Glutamatergic neuron (in vitro differentiated cells): ENCODE data around the gene FPR3. TPM values are rescaled to one million over a fixed set of nuclear protein-coding genes. Genes with fewer than 3 reads are reported as not detected.

Experiments
- DNase-seq: peaks from one replicate; pipeline ENCODE4 v3.0.0; 2022
- H3K27ac Mint-ChIP-seq: one replicate; pipeline ENCODE4 v1.8.0; 2020; ENCODE audit warnings: mild to moderate bottlenecking, mixed read lengths, inconsistent platforms; ENCODE audit not compliant: unreplicated experiment
- H3K27me3 Mint-ChIP-seq: one replicate; pipeline ENCODE4 v1.8.0; 2020; ENCODE audit warnings: mild to moderate bottlenecking, moderate library complexity, mixed read lengths, inconsistent platforms; ENCODE audit not compliant: unreplicated experiment
- H3K36me3 Mint-ChIP-seq: one replicate; pipeline ENCODE4 v1.8.0; 2020; ENCODE audit warnings: mild to moderate bottlenecking, mixed read lengths, inconsistent platforms; ENCODE audit not compliant: unreplicated experiment
- H3K4me1 Mint-ChIP-seq: one replicate; pipeline ENCODE4 v1.8.0; 2020; ENCODE audit warnings: mild to moderate bottlenecking, low read depth, mixed read lengths, inconsistent platforms; ENCODE audit not compliant: unreplicated experiment
- H3K4me3 Mint-ChIP-seq: one replicate; pipeline ENCODE4 v1.8.0; 2020; ENCODE audit warnings: mild to moderate bottlenecking, mixed read lengths, inconsistent platforms; ENCODE audit not compliant: unreplicated experiment
- H3K9me3 Mint-ChIP-seq: one replicate; pipeline ENCODE4 v1.8.0; 2020; ENCODE audit warnings: mild to moderate bottlenecking, moderate library complexity, mixed read lengths, inconsistent platforms; ENCODE audit not compliant: unreplicated experiment
- CTCF ChIP-seq: fragments of 200-600 bp; sonication (generic); IDR thresholded peaks from one replicate; pipeline ENCODE4 v1.5.0; 2021; ENCODE audit not compliant: partially characterized antibody, unreplicated experiment
- total RNA-seq: library from RNA; stranded (reverse); fragmentation: NEBNext Ultra II Directional; extraction: Animal tissue kit (Norgen Biotek cat#: 25700); gene quantifications from one replicate; pipeline ENCODE4 v1.2.1, GENCODE V29; 2021; ENCODE audit not compliant: unreplicated experiment

The FPR3 gene
- total RNA-seq, 1 donor from 2014 or later, result not detected

GRCh38 chr19:51811344-51811743, 16.4 kb downstream of the FPR3 start:
- Mint-ChIP-seq H3K4me1 (no peaks in the 10 kb centered on the region), H3K27me3 (no peaks in the 10 kb centered on the region), H3K27ac (no peak overlapping the region), H3K4me3 (no peak overlapping the region), H3K9me3 (peaks cover 3% of the 10 kb centered on the region), H3K36me3 (peaks cover 19% of the 10 kb centered on the region)
- no peak for TF ChIP-seq CTCF
- DNase-seq, result no peak

- H3K4me3 Mint-ChIP-seq, result no peak overlapping the region
- no peaks in the 10 kb centered on the region for H3K27me3 Mint-ChIP-seq
- peaks cover 10% of the 10 kb centered on the region for H3K36me3 Mint-ChIP-seq
- H3K27ac Mint-ChIP-seq, result no peak overlapping the region
- H3K4me1 Mint-ChIP-seq, result no peaks in the 10 kb centered on the region
- peaks cover 3% of the 10 kb centered on the region for H3K9me3 Mint-ChIP-seq
- no peak for TF ChIP-seq CTCF
- no peak for DNase-seq
Measured at GRCh38 chr19:51815043-51815442, 20.1 kb downstream of the FPR3 start.

GRCh38 chr19:51816711-51817110, 21.8 kb downstream of the FPR3 start:
- no peak for DNase-seq
- Mint-ChIP-seq H3K9me3 (no peaks in the 10 kb centered on the region), H3K36me3 (peaks cover 6% of the 10 kb centered on the region), H3K4me1 (no peaks in the 10 kb centered on the region), H3K4me3 (no peak overlapping the region), H3K27me3 (no peaks in the 10 kb centered on the region), H3K27ac (no peak overlapping the region)
- no peak for TF ChIP-seq CTCF

DNA sequence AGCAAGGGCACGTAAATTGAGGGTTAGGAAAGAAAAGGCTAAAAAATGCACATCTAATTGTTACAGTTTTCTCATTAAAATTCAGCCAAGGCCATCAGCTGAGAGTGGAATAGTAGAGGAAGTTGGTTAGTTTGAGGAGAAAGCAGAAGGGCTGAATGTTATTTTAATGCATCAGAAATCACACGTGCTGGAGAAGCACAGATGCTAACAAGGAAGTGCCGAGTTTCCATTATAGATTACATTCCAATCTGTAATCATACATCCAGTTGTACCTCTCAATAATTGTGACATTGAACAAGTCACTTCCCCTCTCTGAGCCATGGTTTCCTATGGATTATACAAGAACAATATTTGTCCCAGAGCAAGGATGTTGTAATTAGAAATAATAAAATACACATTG, 25.1 kb downstream of the FPR3 start:
- H3K27ac Mint-ChIP-seq, result no peak overlapping the region

More for the DNA sequence above, 25.1 kb downstream of the FPR3 start:
- Mint-ChIP-seq H3K4me1 (no peaks in the 10 kb centered on the region), H3K27me3 (no peaks in the 10 kb centered on the region), H3K4me3 (no peak overlapping the region), H3K9me3 (peaks cover 2% of the 10 kb centered on the region), H3K36me3 (peaks cover 12% of the 10 kb centered on the region)
- no peak for TF ChIP-seq CTCF
- no peak for DNase-seq
